Raji (cell line): Measurements from ENCODE around the gene TRPM2.

Experiments
- POLR2A ChIP-seq: IDR thresholded peaks from 2 replicates; pipeline ENCODE4 v1.6.1; 2011; ENCODE audit warnings: low read depth, low read length, control low read depth; ENCODE audit not compliant: insufficient read depth

Gene TRPM2

GRCh38 chr21:44419679-44420078 is 66.3 kb downstream of the TRPM2 start:
- no peak for TF ChIP-seq POLR2A

- no peak for TF ChIP-seq POLR2A
Observed at GRCh38 chr21:44420416-44421205, 67.2 kb downstream of the TRPM2 start.

- TF ChIP-seq POLR2A = no peak
Observed at GRCh38 chr21:44421901-44422840, 68.8 kb downstream of the TRPM2 start.

- TF ChIP-seq POLR2A = no peak
Observed at GRCh38 chr21:44423312-44423821, 69.9 kb downstream of the TRPM2 start.

GRCh38 chr21:44423941-44424607 is 70.7 kb downstream of the TRPM2 start:
- no peak for TF ChIP-seq POLR2A

GRCh38 chr21:44424608-44425306 is 71.3 kb downstream of the TRPM2 start:
- no peak for TF ChIP-seq POLR2A

GRCh38 chr21:44425307-44425894 is 72.0 kb downstream of the TRPM2 start:
- TF ChIP-seq POLR2A = no peak

- TF ChIP-seq POLR2A = no peak
Observed at GRCh38 chr21:44425895-44426662, 72.7 kb downstream of the TRPM2 start.

GRCh38 chr21:44426663-44427191 is 73.3 kb downstream of the TRPM2 start:
- TF ChIP-seq POLR2A = no peak

GRCh38 chr21:44427241-44428120 is 74.1 kb downstream of the TRPM2 start:
- no peak for TF ChIP-seq POLR2A

GRCh38 chr21:44428281-44428960 is 75.0 kb downstream of the TRPM2 start:
- no peak for TF ChIP-seq POLR2A

- no peak for TF ChIP-seq POLR2A
Observed at GRCh38 chr21:44429894-44430293, 76.5 kb downstream of the TRPM2 start.
